ENCODE results near the gene ADGRB2. TPM values are rescaled to one million over a fixed set of nuclear protein-coding genes. Genes with fewer than 3 reads are reported as not detected.

Gene ADGRB2
- total RNA-seq, 1 experiment from 2014 or later: 12.3 TPM

DNA sequence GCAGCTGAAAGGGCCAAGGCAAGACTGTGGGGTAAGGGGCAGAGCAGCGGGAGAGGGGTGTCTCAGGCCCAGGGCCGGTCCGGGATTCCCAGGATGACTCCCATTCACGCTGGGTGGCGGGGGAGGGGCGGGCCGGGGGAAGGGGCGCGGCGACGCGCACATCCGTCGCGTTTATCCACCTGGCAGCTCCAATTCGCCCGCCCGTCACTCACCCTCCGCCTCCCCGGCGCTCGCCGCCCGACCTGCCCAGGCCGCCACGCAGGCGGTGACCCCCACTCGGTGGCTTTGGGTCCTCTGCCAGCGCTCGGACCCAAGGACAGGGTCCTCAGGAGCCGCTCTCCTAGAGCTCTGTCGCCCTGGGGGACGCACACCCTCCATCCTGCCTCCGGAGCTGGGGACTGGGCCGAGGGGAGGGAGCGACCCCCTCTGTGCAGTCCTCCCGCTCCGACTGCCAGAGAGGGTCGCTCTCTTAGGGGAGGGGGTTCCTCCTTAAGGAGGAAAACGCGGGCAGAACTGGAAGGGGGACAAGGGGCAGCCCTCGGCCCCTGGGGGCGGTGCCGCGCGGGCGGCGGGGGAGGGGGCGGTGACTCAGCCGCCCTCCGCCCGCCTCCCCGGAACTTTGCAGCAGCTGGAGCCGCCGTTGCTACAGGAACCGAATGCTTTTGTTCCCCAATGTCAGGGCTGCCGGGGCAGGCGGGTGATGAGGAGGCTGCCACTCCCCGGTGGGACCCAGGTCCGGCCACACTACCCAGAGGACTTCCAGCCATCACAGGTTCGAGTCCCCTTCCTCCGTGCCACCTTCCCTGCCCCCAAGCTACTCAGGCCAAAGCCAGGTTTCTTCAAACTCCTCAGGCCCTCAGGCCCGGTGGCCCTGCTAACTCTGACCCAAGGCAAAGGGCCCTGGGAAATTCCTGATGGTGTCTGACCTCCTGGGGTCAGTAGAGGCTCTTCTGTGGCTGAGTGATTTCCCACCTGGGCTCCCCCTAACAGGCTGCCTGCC lies 3.4 kb downstream of the ADGRB2 start:
- peaks cover 24% of the 10 kb centered on the region for H3K4me1 ChIP-seq (ENCODE audit: insufficient read depth, low read length)
- ChIA-PET POLR2A (ENCODE audit: unreplicated experiment) (interaction anchor here (0.6 to 0.9 kb wide), 4 partner anchors 15 to 1042 kb away, joined by 3 to 5 read pairs (median 4); no protein-coding TSS in a partner anchor), CTCF (interaction anchor here (0.5 to 1.9 kb wide), 5 partner anchors 28 to 283 kb away, joined by 3 to 23 read pairs (median 3); no protein-coding TSS in a partner anchor)
- H3K9me3 ChIP-seq (ENCODE audit: low read length): no peaks in the 10 kb centered on the region
- peak overlapping the region; percentile 92 for H3K9ac ChIP-seq (ENCODE audit: low read length)
- H3K9me2 ChIP-seq (replicated peaks; ENCODE audit: low read length): no peaks in the 10 kb centered on the region
- no peak for TF ChIP-seq EZH2 (IDR thresholded peaks at IDR 0.05; ENCODE audit: low read length, unreplicated experiment)
- no peak for TF ChIP-seq EZH2phosphoT487 (IDR thresholded peaks at IDR 0.05; ENCODE audit: borderline replicate concordance, low read length)
- TF ChIP-seq, protein P1, sequence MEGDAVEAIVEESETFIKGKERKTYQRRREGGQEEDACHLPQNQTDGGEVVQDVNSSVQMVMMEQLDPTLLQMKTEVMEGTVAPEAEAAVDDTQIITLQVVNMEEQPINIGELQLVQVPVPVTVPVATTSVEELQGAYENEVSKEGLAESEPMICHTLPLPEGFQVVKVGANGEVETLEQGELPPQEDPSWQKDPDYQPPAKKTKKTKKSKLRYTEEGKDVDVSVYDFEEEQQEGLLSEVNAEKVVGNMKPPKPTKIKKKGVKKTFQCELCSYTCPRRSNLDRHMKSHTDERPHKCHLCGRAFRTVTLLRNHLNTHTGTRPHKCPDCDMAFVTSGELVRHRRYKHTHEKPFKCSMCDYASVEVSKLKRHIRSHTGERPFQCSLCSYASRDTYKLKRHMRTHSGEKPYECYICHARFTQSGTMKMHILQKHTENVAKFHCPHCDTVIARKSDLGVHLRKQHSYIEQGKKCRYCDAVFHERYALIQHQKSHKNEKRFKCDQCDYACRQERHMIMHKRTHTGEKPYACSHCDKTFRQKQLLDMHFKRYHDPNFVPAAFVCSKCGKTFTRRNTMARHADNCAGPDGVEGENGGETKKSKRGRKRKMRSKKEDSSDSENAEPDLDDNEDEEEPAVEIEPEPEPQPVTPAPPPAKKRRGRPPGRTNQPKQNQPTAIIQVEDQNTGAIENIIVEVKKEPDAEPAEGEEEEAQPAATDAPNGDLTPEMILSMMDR (conservative IDR thresholded peaks at IDR 0.05; ENCODE audit: low read depth, low read length): no peak
- peak overlapping the region; percentile 99 for H3K4me3 ChIP-seq (ENCODE audit: low read length)
- no peaks in the 10 kb centered on the region for H3F3A ChIP-seq (ENCODE audit: low read length, unreplicated experiment)
- H4K20me1 ChIP-seq (ENCODE audit: low read length): no peaks in the 10 kb centered on the region
- BruUV-seq (replicated peaks): no TSS peak
- ATAC-seq (peak; percentile 54), DNase-seq (peak; percentile 80)
- intact Hi-C loops (cut with micrococcal nuclease): loop anchor here (2.0 to 5.0 kb wide), 3 partner anchors 48 to 177 kb away; partner anchors contain the start of gene PTP4A2
- H3K4me2 ChIP-seq (ENCODE audit: low read length): peak overlapping the region; percentile 100
- H2AFZ ChIP-seq (ENCODE audit: low read length): peak overlapping the region; percentile 99
- peak overlapping the region; percentile 89 for H3K27ac ChIP-seq (ENCODE audit: low read length)
- H3K79me2 ChIP-seq (ENCODE audit: low read length): 0 out of 2 replicates have a peak, but pooled peaks cover 5% of the 10 kb centered on the region
- no peaks in the 10 kb centered on the region for H3K27me3 ChIP-seq (ENCODE audit: low read length)
- H3K36me3 ChIP-seq (ENCODE audit: low read depth, low read length): no peaks in the 10 kb centered on the region

DNA sequence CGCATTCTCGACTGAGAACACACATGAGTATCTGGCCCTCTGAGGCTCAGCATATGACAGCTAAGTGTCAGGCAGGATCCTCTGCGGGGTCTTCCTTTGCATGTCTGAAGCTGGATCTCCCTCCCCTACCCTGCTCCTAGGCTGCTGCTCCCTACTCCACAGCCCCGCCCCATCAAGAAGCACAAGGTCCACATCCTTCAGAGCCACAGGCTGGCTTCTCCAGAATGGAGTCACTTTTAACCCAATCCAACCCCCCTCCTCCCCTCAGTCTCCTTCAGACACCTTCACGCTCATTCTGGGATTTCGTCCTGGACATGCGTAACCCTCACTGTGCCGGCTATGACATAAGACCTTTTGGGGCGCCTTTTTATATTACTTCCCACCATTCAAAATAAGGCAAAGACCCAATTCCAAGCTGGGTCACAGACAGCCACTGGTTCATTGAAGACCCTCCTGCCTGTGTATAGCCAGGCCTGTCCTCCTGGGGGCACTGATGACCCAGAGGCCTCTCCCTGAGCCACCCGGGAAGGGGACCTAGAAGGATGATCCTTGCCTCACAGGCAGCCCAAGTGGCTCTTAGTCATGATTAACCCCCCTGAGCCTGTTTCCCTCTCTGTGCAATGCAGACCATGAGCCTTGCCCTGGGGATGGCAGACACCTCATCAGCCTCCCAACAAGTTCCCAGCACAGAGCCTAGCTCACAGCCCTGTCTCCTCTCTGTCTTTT lies 4.7 kb downstream of the ADGRB2 start:
- Histone ChIP-seq H3K4me1 (ENCODE audit: insufficient read depth, low read length) (peaks cover 24% of the 10 kb centered on the region), H3K27me3 (ENCODE audit: low read length) (no peaks in the 10 kb centered on the region), H3K9me2 (replicated peaks; ENCODE audit: low read length) (no peaks in the 10 kb centered on the region), H3K9me3 (ENCODE audit: low read length) (no peaks in the 10 kb centered on the region), H3K36me3 (ENCODE audit: low read depth, low read length) (no peaks in the 10 kb centered on the region), H3F3A (ENCODE audit: low read length, unreplicated experiment) (no peaks in the 10 kb centered on the region), H3K4me2 (ENCODE audit: low read length) (peak overlapping the region; percentile 100), H3K27ac (ENCODE audit: low read length) (no peak overlapping the region), H2AFZ (ENCODE audit: low read length) (no peak overlapping the region), H4K20me1 (ENCODE audit: low read length) (no peaks in the 10 kb centered on the region), H3K9ac (ENCODE audit: low read length) (peak overlapping the region; percentile 92; the same call in 1 of the 2 replicates), H3K4me3 (ENCODE audit: low read length) (peak overlapping the region; percentile 99; the same call in 1 of the 2 replicates), H3K79me2 (ENCODE audit: low read length) (0 out of 2 replicates have a peak, but pooled peaks cover 5% of the 10 kb centered on the region)
- intact Hi-C loops (cut with micrococcal nuclease): loop anchor here (2.0 to 5.0 kb wide), 3 partner anchors 47 to 178 kb away; partner anchors contain the start of gene PTP4A2
- no peak for DNase-seq
- POLR2A ChIA-PET (ENCODE audit: unreplicated experiment): interaction anchor here (0.6 to 0.9 kb wide), 2 partner anchors 14 to 255 kb away, joined by 3 to 4 read pairs; no protein-coding TSS in a partner anchor
- CTCF ChIA-PET: interaction anchor here (0.5 to 1.9 kb wide), 2 partner anchors 30 to 285 kb away, joined by 3 to 23 read pairs; no protein-coding TSS in a partner anchor
- ATAC-seq: no peak
- TF ChIP-seq EZH2 (IDR thresholded peaks at IDR 0.05; ENCODE audit: low read length, unreplicated experiment) (no peak), EZH2phosphoT487 (IDR thresholded peaks at IDR 0.05; ENCODE audit: borderline replicate concordance, low read length) (no peak)
- TF ChIP-seq, protein P1 (conservative IDR thresholded peaks at IDR 0.05; ENCODE audit: low read depth, low read length): no peak
- no TSS peak for BruUV-seq (replicated peaks)
